Liver (tissue), 9 donors: ENCODE data around the gene NRF1. TPM values are rescaled to one million over a fixed set of nuclear protein-coding genes. Genes with fewer than 3 reads are reported as not detected.

Source experiments
- DNase-seq: peaks from one replicate; pipeline ENCODE4 v3.0.0-alpha.2; 2017; ENCODE audit warnings: low spot score
- H3K27ac ChIP-seq, 2 donors: one replicate each; pipeline ENCODE4 v1.7.0; 2013; ENCODE audit warnings: inconsistent platforms in 2 of 2, low read length in 2 of 2, control low read depth in 1 of 2, low read depth in 1 of 2, mild to moderate bottlenecking in 1 of 2
- H3K27me3 ChIP-seq, 4 donors: one replicate each; pipeline versions ENCODE4 v1.6.1 to v1.7.0; 2013; ENCODE audit warnings: low read length in 3 of 4, inconsistent platforms in 1 of 4, mild to moderate bottlenecking in 1 of 4, moderate library complexity in 1 of 4; ENCODE audit not compliant: control insufficient read depth in 4 of 4, insufficient read depth in 4 of 4
- H3K36me3 ChIP-seq, 4 donors: one replicate each; pipeline versions ENCODE4 v1.6.1 to v1.7.0; 2013; ENCODE audit warnings: low read length in 3 of 4, mild to moderate bottlenecking in 3 of 4, low read depth in 1 of 4, moderate library complexity in 1 of 4; ENCODE audit not compliant: control insufficient read depth in 4 of 4, insufficient read depth in 3 of 4
- H3K4me1 ChIP-seq, 4 donors: one replicate each; pipeline versions ENCODE4 v1.6.1 to v1.7.0; 2013; ENCODE audit warnings: low read length in 3 of 4, mild to moderate bottlenecking in 3 of 4, moderate library complexity in 1 of 4; ENCODE audit not compliant: control insufficient read depth in 4 of 4, insufficient read depth in 4 of 4
- H3K4me3 ChIP-seq, 3 donors: one replicate each; pipeline versions ENCODE4 v1.6.1 to v1.7.0; 2013; ENCODE audit warnings: low read length in 3 of 3, control low read depth in 1 of 3, low read depth in 1 of 3, mild to moderate bottlenecking in 1 of 3
- H3K9ac ChIP-seq, 2 donors: one replicate each; pipeline ENCODE4 v1.7.0; 2013; ENCODE audit warnings: low read length in 2 of 2, mild to moderate bottlenecking in 2 of 2, moderate library complexity in 2 of 2, control low read depth in 1 of 2, low read depth in 1 of 2
- H3K9me3 ChIP-seq, 4 donors: one replicate each; pipeline versions ENCODE4 v1.6.1 to v1.7.0; 2013; ENCODE audit warnings: low read length in 3 of 4; ENCODE audit not compliant: control insufficient read depth in 4 of 4
- ATF3 ChIP-seq: IDR thresholded peaks from 2 replicates; pipeline ENCODE4 v1.6.1; 2016; ENCODE audit warnings: antibody characterized with exemption
- CTCF ChIP-seq: fragments of 150-350 bp; IDR thresholded peaks from 2 replicates; pipeline ENCODE4 v1.5.1; 2017; ENCODE audit warnings: improper control_type of control experiment, low read depth, low read length; ENCODE audit not compliant: missing input control
- EGR1 ChIP-seq, 2 donors: IDR thresholded peaks; 2 replicates each; pipeline ENCODE4 v1.6.1; 2016 to 2018; ENCODE audit warnings: antibody characterized with exemption in 2 of 2, low read depth in 2 of 2
- FOXA1 ChIP-seq: IDR thresholded peaks from 2 replicates; pipeline ENCODE4 v1.6.1; 2016; ENCODE audit warnings: antibody characterized with exemption
- FOXA2 ChIP-seq: IDR thresholded peaks from 2 replicates; pipeline ENCODE4 v1.6.1; 2016; ENCODE audit warnings: antibody characterized with exemption
- GABPA ChIP-seq, 2 donors: IDR thresholded peaks in 1 of 2; conservative IDR thresholded peaks in 1 of 2; 2 replicates each; pipeline ENCODE4 v1.6.1; 2016; ENCODE audit warnings: antibody characterized with exemption in 2 of 2, mild to moderate bottlenecking in 1 of 2, moderate library complexity in 1 of 2
- HNF4A ChIP-seq, 2 donors: conservative IDR thresholded peaks; 2 replicates each; pipeline ENCODE4 v1.6.1; 2016; ENCODE audit warnings: antibody characterized with exemption in 2 of 2, mild to moderate bottlenecking in 2 of 2
- HNF4G ChIP-seq: IDR thresholded peaks from 2 replicates; pipeline ENCODE4 v1.6.1; 2016; ENCODE audit warnings: antibody characterized with exemption
- JUND ChIP-seq, 2 donors: IDR thresholded peaks; 2 replicates each; pipeline ENCODE4 v1.6.1; 2016; ENCODE audit warnings: antibody characterized with exemption in 2 of 2
- MAX ChIP-seq: IDR thresholded peaks from 2 replicates; pipeline ENCODE4 v1.6.1; 2016; ENCODE audit warnings: antibody characterized with exemption
- NR2F2 ChIP-seq: IDR thresholded peaks from 2 replicates; pipeline ENCODE4 v1.6.1; 2016; ENCODE audit warnings: antibody characterized with exemption
- RAD21 ChIP-seq, 2 donors: IDR thresholded peaks; 2 replicates each; pipeline ENCODE4 v1.6.1; 2016; ENCODE audit warnings: antibody characterized with exemption in 2 of 2, mild to moderate bottlenecking in 2 of 2
- REST ChIP-seq: IDR thresholded peaks from 2 replicates; pipeline ENCODE4 v1.6.1; 2016; ENCODE audit warnings: antibody characterized with exemption, mild to moderate bottlenecking
- RXRA ChIP-seq, 2 donors: IDR thresholded peaks; 2 replicates each; pipeline ENCODE4 v1.6.1; 2017 to 2018; ENCODE audit warnings: antibody characterized with exemption in 2 of 2, mild to moderate bottlenecking in 1 of 2
- SP1 ChIP-seq: IDR thresholded peaks from 2 replicates; pipeline ENCODE4 v1.6.1; 2018; ENCODE audit warnings: antibody characterized with exemption, mild to moderate bottlenecking
- TAF1 ChIP-seq: conservative IDR thresholded peaks from 2 replicates; pipeline ENCODE4 v1.6.1; 2016; ENCODE audit warnings: antibody characterized with exemption, mild to moderate bottlenecking
- YY1 ChIP-seq: IDR thresholded peaks from 2 replicates; pipeline ENCODE4 v1.6.1; 2016; ENCODE audit warnings: antibody characterized with exemption, mild to moderate bottlenecking
- ZBTB33 ChIP-seq: IDR thresholded peaks from 2 replicates; pipeline ENCODE4 v1.6.1; 2016; ENCODE audit warnings: antibody characterized with exemption
- polyA plus RNA-seq, 2 donors: library from polyadenylated mRNA; stranded (reverse) in 1 of 2; unstranded in 1 of 2; fragments of 200-250 nt in 1 of 2; fragments of >200 nt in 1 of 2; fragmentation: Nextera tagmentation in 1 of 2; extraction: Ambion mirVana in 1 of 2; gene quantifications; one replicate each; pipeline versions ENCODE4 v1.2.1 to v1.2.3, GENCODE V29; 2013 to 2015
- total RNA-seq, 2 donors: library from RNA; depleted of rRNA; stranded (reverse); fragments of >200 nt; gene quantifications; one replicate each; pipeline ENCODE4 v1.2.3, GENCODE V29; 2014
- donor health status: healthy.
- donor health status: healthy.
- donor health status: healthy.
- donor health status: healthy.
- donor health status: healthy.

The NRF1 gene
- total and polyA plus RNA-seq, 4 donors, result 1.3 to 14.8 (median 5.3) TPM

GRCh38 chr7:129588268-129588667, 23.3 kb upstream of the NRF1 start:
- H3K9ac ChIP-seq, result no peak overlapping the region
- peaks cover 0 to 4% (median under 1%) of the 10 kb centered on the region in 4 donors for H3K4me1 ChIP-seq
- no peak overlapping the region for H3K27ac ChIP-seq
- peaks cover 0 to 3% (median 0%) of the 10 kb centered on the region in 4 donors for H3K9me3 ChIP-seq
- no peak for DNase-seq
- no peak for TF ChIP-seq RXRA (IDR thresholded peaks at IDR 0.05)
- TF ChIP-seq HNF4A (conservative IDR thresholded peaks at IDR 0.05), result no peak
- no peak for TF ChIP-seq NR2F2
- TF ChIP-seq HNF4G, result no peak
- TF ChIP-seq MAX, result no peak
- no peak for TF ChIP-seq FOXA1
- no peak for TF ChIP-seq RAD21 (IDR thresholded peaks at IDR 0.05)
- TF ChIP-seq SP1, result no peak
- no peak for TF ChIP-seq TAF1
- no peak for TF ChIP-seq YY1
- TF ChIP-seq ATF3, result no peak
- TF ChIP-seq ZBTB33, result no peak
- no peak for TF ChIP-seq CTCF
- TF ChIP-seq EGR1 (IDR thresholded peaks at IDR 0.05; ENCODE audit: low read depth in 2 of 2), result no peak
- no peak for TF ChIP-seq JUND (IDR thresholded peaks at IDR 0.05)
- TF ChIP-seq FOXA2, result no peak
- TF ChIP-seq REST, result no peak
- TF ChIP-seq GABPA (IDR thresholded peaks at IDR 0.05 in 1 of 2, conservative IDR thresholded peaks at IDR 0.05 in 1 of 2), result no peak
- H3K36me3 ChIP-seq, result no peaks in the 10 kb centered on the region
- H3K4me3 ChIP-seq, result no peak overlapping the region
- no peaks in the 10 kb centered on the region for H3K27me3 ChIP-seq
